ENCODE measurements around the gene GET4. TPM values are rescaled to one million over a fixed set of nuclear protein-coding genes. Genes with fewer than 3 reads are reported as not detected.

Gene GET4
- total and polyA plus RNA-seq, 2 of the 8 experiments (the other 6 are each of a cell fraction or from before 2014, with no cell fraction given): 56.7 to 74.1 TPM

GRCh38 chr7:890868-891267 lies 14.5 kb downstream of the GET4 start:
- no peak overlapping the region for H3K27ac ChIP-seq (ENCODE audit: low read depth, low read length)
- no peak overlapping the region for H3K56ac ChIP-seq (replicated peaks; ENCODE audit: insufficient read length, low read depth, low read length)
- H3K18ac ChIP-seq (ENCODE audit: extremely low read depth, low read length): no peak overlapping the region
- H3K36me3 ChIP-seq (ENCODE audit: control insufficient read depth in 2 of 4, insufficient read depth in 4 of 4, low read length in 3 of 4): peaks cover 24 to 73% (median 55%) of the 10 kb centered on the region in 4 experiments
- no peak overlapping the region for H3K4me3 ChIP-seq (ENCODE audit: extremely low read depth in 1 of 4, insufficient read depth in 2 of 4, low read depth in 3 of 4, low read length in 4 of 4)
- FAIRE-seq: no peak
- H3K4ac ChIP-seq (replicated peaks; ENCODE audit: insufficient read length, low read depth, low read length): no peak overlapping the region
- ChIA-PET CTCF (ENCODE audit: partially characterized antibody) (interaction anchor here (1.4 kb wide), 1 partner anchor 9 kb away, joined by 4 read pairs; no protein-coding TSS in a partner anchor), POLR2A (ENCODE audit: partially characterized antibody) (interaction anchor here (0.6 to 1.2 kb wide), 2 partner anchors 10 to 103 kb away, joined by 3 read pairs; no protein-coding TSS in a partner anchor)
- H4K20me1 ChIP-seq (replicated peaks in 1 of 2; ENCODE audit: control insufficient read depth in 1 of 2, insufficient read depth in 2 of 2, low read length in 2 of 2): peaks cover 21 to 43% of the 10 kb centered on the region in 2 experiments
- no peak overlapping the region for H3K23ac ChIP-seq (ENCODE audit: insufficient read length)
- no peak overlapping the region for H3K4me2 ChIP-seq (ENCODE audit: insufficient read depth in 1 of 2, low read depth in 2 of 2, low read length in 2 of 2)
- H3K79me2 ChIP-seq (ENCODE audit: control insufficient read depth in 1 of 2, insufficient read depth in 2 of 2, low read length in 2 of 2): peaks cover 4 to 38% of the 10 kb centered on the region in 2 experiments; a peak in 3 of 4 replicates
- no peaks in the 10 kb centered on the region for H3K9me3 ChIP-seq (ENCODE audit: insufficient read depth in 2 of 2, low read depth in 1 of 2, low read length in 1 of 2)
- H4K91ac ChIP-seq (replicated peaks; ENCODE audit: insufficient read length, low read length): no peak overlapping the region
- no peak overlapping the region for H3K14ac ChIP-seq (ENCODE audit: insufficient read length)
- peaks cover 2% of the 10 kb centered on the region; the same call in 1 of the 2 replicates for H3K23me2 ChIP-seq (ENCODE audit: low read depth, low read length)
- H4K8ac ChIP-seq (ENCODE audit: extremely low read depth, insufficient read depth, low read length): no peak overlapping the region
- H2BK5ac ChIP-seq (ENCODE audit: low read depth, low read length): no peak overlapping the region
- WGBS, 2 experiments (ENCODE audit: extremely low coverage in 1 of 2, insufficient coverage in 1 of 2, insufficient read length in 1 of 2, insufficient replicate concordance in 2 of 2, low coverage in 1 of 2, low lambda C conversion rate in 2 of 2, missing lambda C conversion rate in 1 of 2): 91% methylated on average over 15 of the region's 15 CpGs; no CpG with 5 or more reads in 1 of the 2 experiments
- no peak overlapping the region for H2AK5ac ChIP-seq (ENCODE audit: low read depth, low read length)
- no peak overlapping the region for H3K9ac ChIP-seq (replicated peaks in 1 of 4; ENCODE audit: extremely low read depth in 1 of 4, low read depth in 3 of 4, low read length in 3 of 4)
- no peak for DNase-seq (ENCODE audit: low read depth in 1 of 2, low spot score in 2 of 2)
- no peak overlapping the region for H2AFZ ChIP-seq (ENCODE audit: low read length)
- H2BK15ac ChIP-seq (ENCODE audit: low read length): no peak overlapping the region
- H3K4me1 ChIP-seq (replicated peaks in 1 of 4; ENCODE audit: control insufficient read depth in 3 of 4, insufficient read depth in 4 of 4, low read length in 3 of 4): peaks cover 0 to 12% (median 1%) of the 10 kb centered on the region in 4 experiments; a peak in 2 of 7 replicates
- H4K5ac ChIP-seq (ENCODE audit: insufficient read length, low read depth, low read length): no peak overlapping the region
- H2BK120ac ChIP-seq (replicated peaks; ENCODE audit: low read depth, low read length): no peak overlapping the region
- peaks cover 39% of the 10 kb centered on the region for H3K79me1 ChIP-seq (ENCODE audit: low read depth, low read length)
- no peak overlapping the region for H2BK20ac ChIP-seq (ENCODE audit: low read length)
- H3K27me3 ChIP-seq (replicated peaks in 1 of 4; ENCODE audit: control insufficient read depth in 3 of 4, extremely low read depth in 1 of 4, insufficient read depth in 3 of 4, low read length in 3 of 4): no peaks in the 10 kb centered on the region
- H2BK12ac ChIP-seq (ENCODE audit: low read depth, low read length): no peak overlapping the region
- TF ChIP-seq CHD1 (IDR thresholded peaks at IDR 0.05; ENCODE audit: low read depth, low read length): no peak
- TF ChIP-seq KDM5A (IDR thresholded peaks at IDR 0.05; ENCODE audit: low read length): no peak
- no peak for TF ChIP-seq SIX5 (IDR thresholded peaks at IDR 0.05; ENCODE audit: low read depth, low read length)
- TF ChIP-seq TCF12 (IDR thresholded peaks at IDR 0.05; ENCODE audit: low read depth, low read length): no peak
- TF ChIP-seq, protein P1, sequence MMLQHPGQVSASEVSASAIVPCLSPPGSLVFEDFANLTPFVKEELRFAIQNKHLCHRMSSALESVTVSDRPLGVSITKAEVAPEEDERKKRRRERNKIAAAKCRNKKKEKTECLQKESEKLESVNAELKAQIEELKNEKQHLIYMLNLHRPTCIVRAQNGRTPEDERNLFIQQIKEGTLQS (IDR thresholded peaks at IDR 0.05; ENCODE audit: insufficient read depth, low read depth, low read length): no peak
- TF ChIP-seq SAP30 (IDR thresholded peaks at IDR 0.05; ENCODE audit: insufficient read depth, insufficient replicate concordance, low read length): no peak
- TF ChIP-seq ASH2L (IDR thresholded peaks at IDR 0.05; ENCODE audit: low read length): no peak
- TF ChIP-seq NRF1 (IDR thresholded peaks at IDR 0.05; ENCODE audit: low read depth, low read length): no peak
- TF ChIP-seq PHF8 (conservative IDR thresholded peaks at IDR 0.05; ENCODE audit: low read depth, low read length): no peak
- no peak for TF ChIP-seq SIN3A (conservative IDR thresholded peaks at IDR 0.05 in 1 of 2, IDR thresholded peaks at IDR 0.05 in 1 of 2; ENCODE audit: low read depth in 1 of 2, low read length in 2 of 2)
- TF ChIP-seq RAD21 (IDR thresholded peaks at IDR 0.05 in 1 of 2, conservative IDR thresholded peaks at IDR 0.05 in 1 of 2; ENCODE audit: low read depth in 2 of 2, low read length in 2 of 2): no peak
- TF ChIP-seq E2F6 (IDR thresholded peaks at IDR 0.05): no peak

Measured in H1 (cell line).